Stimulated activated naive CD8-positive, alpha-beta T cell treated with anti-CD3 and anti-CD28 coated beads, Interleukin-15, Interleukin-2, amounts not matched to agents 100 ng/mL and 50 ng/mL, for 24 hours (primary cell): ENCODE results near the gene RNF213.

Experiments used
- H3K27ac Mint-ChIP-seq: one replicate; pipeline ENCODE4 v1.8.0; 2021; ENCODE audit warnings: mild to moderate bottlenecking, mixed read lengths
- H3K27me3 Mint-ChIP-seq: one replicate; pipeline ENCODE4 v1.8.0; 2021; ENCODE audit warnings: mixed read lengths
- H3K36me3 Mint-ChIP-seq: one replicate; pipeline ENCODE4 v1.8.0; 2021; ENCODE audit warnings: low read depth, mixed read lengths
- H3K4me1 Mint-ChIP-seq: one replicate; pipeline ENCODE4 v1.8.0; 2021; ENCODE audit warnings: low read depth, mixed read lengths
- H3K4me3 Mint-ChIP-seq: one replicate; pipeline ENCODE4 v1.8.0; 2021; ENCODE audit warnings: mild to moderate bottlenecking, mixed read lengths
- H3K9me3 Mint-ChIP-seq: one replicate; pipeline ENCODE4 v1.8.0; 2021; ENCODE audit warnings: mixed read lengths

Gene RNF213

DNA sequence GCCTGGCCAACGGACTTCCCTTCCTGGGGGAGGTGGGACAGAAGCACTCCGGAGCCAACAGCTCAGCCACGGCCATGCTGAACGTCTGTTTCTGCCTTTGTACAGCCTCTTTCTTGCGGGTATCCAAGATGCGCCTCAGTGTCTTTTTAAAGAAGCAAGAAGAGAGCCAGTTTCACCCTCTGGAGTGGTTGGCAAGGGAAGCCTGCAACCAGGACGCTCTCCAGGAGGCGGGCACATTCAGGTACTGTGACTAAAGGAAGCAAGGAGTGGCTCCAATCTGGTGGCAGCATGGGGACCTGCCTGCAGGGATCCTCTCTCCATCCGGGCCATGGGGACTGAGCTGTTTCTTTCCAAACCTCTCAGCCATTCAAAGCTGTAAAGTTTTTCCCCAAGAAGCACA, 93.7 kb downstream of the RNF213 start:
- H3K27me3 Mint-ChIP-seq = no peaks in the 10 kb centered on the region
- no peak overlapping the region for H3K4me3 Mint-ChIP-seq
- H3K36me3 Mint-ChIP-seq = peaks cover 76% of the 10 kb centered on the region
- H3K4me1 Mint-ChIP-seq = peaks cover 2% of the 10 kb centered on the region
- no peak overlapping the region for H3K27ac Mint-ChIP-seq
- no peaks in the 10 kb centered on the region for H3K9me3 Mint-ChIP-seq

GRCh38 chr17:80356231-80356856, 95.7 kb downstream of the RNF213 start:
- Mint-ChIP-seq H3K27ac (no peak overlapping the region), H3K36me3 (peaks cover 76% of the 10 kb centered on the region), H3K4me3 (no peak overlapping the region)

DNA sequence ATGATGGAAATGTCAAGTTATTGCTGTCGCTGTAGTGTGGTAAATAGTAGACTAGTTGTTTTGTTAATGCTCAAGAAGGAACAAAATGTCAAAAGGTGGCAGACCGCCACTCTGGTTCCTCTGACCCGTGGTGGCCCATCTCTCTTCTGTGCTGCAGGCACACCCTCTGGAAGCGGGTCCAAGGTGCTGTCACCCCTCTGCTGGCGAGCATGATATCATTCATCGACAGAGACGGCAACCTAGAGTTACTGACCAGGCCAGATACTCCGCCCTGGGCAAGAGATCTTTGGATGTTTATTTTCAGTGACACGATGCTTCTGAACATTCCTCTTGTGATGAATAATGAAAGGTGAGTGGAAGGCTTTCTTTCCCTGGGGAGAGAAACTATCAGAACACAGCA, 97.5 kb downstream of the RNF213 start:
- Mint-ChIP-seq H3K4me3 (no peak overlapping the region), H3K36me3 (peaks cover 76% of the 10 kb centered on the region), H3K27me3 (no peaks in the 10 kb centered on the region), H3K4me1 (no peaks in the 10 kb centered on the region), H3K27ac (no peak overlapping the region), H3K9me3 (no peaks in the 10 kb centered on the region)

More at GRCh38 chr17:80356231-80356856, 95.7 kb downstream of the RNF213 start:
- Mint-ChIP-seq H3K4me1 (no peaks in the 10 kb centered on the region), H3K9me3 (no peaks in the 10 kb centered on the region), H3K27me3 (no peaks in the 10 kb centered on the region)

DNA sequence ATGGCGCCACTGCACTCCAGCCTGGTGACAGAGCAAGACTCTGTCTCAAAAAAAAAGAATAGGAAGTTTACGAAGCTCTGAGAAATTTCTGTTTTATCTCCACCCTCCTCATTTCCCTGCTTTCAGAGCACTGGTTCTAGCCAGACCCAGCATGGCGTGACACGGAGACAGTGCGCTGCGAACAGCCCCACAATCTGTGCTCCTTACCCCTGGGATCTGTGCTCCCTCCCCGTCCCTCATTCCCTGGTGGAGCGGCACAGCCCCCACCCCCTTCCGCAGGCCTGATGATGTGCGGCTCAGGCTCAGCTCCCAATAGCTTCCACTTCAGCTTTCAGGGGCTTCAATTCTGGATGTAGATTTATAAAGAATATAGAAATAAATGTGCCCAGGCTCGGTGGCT, 98.2 kb downstream of the RNF213 start:
- Mint-ChIP-seq H3K27ac (no peak overlapping the region), H3K4me3 (no peak overlapping the region), H3K27me3 (no peaks in the 10 kb centered on the region), H3K9me3 (no peaks in the 10 kb centered on the region), H3K36me3 (peaks cover 80% of the 10 kb centered on the region), H3K4me1 (no peaks in the 10 kb centered on the region)

DNA sequence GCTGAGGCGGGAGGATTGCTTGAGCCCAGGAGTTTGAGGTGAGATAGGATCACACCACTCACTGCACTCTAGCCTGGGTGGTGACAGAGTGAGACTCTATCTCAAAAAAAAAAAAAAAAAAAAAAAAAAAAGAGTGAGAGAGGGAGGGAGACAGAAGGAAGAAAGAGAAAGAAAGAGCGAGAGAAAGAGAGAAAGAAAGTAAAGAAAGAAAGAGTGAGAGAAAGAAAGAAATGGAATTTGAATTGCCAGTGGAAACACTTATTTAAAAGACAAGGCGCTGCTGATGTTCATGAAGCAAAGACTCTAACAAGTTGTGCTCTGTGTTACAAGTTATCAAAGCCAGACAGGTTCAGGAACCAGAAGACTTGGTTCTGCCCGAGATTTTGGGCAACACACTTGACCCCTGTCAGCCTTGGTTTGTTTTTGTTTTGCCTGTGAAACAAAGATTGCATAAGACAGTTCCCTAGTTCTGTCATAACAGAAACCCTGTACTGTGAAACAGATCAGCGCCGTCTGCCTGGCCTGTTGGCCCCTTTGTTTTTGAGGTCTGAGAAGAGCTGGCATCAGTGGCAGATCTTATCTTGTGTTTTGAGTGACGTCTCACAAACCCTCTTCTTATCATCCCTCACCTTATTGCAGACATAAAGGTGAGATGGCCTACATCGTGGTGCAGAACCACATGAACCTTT, 98.9 kb downstream of the RNF213 start:
- Mint-ChIP-seq H3K4me1 (no peaks in the 10 kb centered on the region), H3K27ac (no peak overlapping the region), H3K4me3 (no peak overlapping the region), H3K27me3 (no peaks in the 10 kb centered on the region), H3K9me3 (no peaks in the 10 kb centered on the region), H3K36me3 (peaks cover 83% of the 10 kb centered on the region)

DNA sequence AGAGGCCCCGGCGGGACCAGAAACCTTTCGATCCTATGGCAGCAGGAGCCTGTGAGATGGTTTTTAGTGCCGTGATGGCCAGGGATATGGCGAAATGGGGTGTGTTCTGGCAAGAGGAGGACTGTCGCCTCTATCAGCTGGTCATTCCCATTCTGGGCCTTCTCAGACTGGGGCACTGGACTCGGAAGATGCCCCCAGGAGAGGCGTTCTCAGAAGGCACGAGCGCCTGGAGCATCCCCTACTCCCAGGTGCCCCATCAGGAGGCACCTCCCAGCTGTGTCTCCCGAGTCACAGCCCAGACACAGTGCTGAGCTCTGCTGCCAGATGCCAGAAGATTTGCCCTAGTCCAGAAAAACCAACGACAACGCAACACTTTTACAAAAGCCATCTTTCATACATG, 99.7 kb downstream of the RNF213 start:
- H3K27me3 Mint-ChIP-seq = no peaks in the 10 kb centered on the region
- peaks cover 80% of the 10 kb centered on the region for H3K36me3 Mint-ChIP-seq
- H3K27ac Mint-ChIP-seq = no peak overlapping the region
- H3K4me1 Mint-ChIP-seq = no peaks in the 10 kb centered on the region
- H3K9me3 Mint-ChIP-seq = no peaks in the 10 kb centered on the region
- no peak overlapping the region for H3K4me3 Mint-ChIP-seq

- no peaks in the 10 kb centered on the region for H3K4me1 Mint-ChIP-seq
- no peak overlapping the region for H3K27ac Mint-ChIP-seq
- no peaks in the 10 kb centered on the region for H3K27me3 Mint-ChIP-seq
- H3K36me3 Mint-ChIP-seq = peaks cover 75% of the 10 kb centered on the region
- no peaks in the 10 kb centered on the region for H3K9me3 Mint-ChIP-seq
- no peak overlapping the region for H3K4me3 Mint-ChIP-seq
These were observed 101.0 kb downstream of the RNF213 start for GRCh38 chr17:80361495-80362220.

GRCh38 chr17:80362428-80363119, 101.9 kb downstream of the RNF213 start:
- Mint-ChIP-seq H3K36me3 (peaks cover 78% of the 10 kb centered on the region), H3K27me3 (no peaks in the 10 kb centered on the region), H3K4me3 (no peak overlapping the region), H3K27ac (no peak overlapping the region), H3K4me1 (no peaks in the 10 kb centered on the region), H3K9me3 (no peaks in the 10 kb centered on the region)

DNA sequence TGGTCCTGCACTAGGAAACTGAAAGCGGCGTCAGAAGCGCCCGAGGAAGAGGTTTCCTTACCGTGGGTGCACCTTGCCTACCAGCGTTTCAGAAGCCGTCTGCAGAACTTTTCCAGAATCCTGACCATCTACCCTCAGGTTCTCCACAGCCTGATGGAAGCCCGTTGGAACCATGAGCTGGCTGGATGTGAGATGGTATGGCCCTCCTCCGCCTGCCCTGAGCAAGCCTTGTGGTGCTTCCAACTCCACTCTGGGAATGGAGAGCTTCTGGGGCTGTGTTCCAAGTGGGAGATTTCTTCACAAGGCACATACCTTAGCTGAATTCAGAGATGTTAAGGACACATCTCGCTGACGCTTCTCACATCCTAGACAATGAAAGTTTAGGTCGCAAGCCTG, 102.5 kb downstream of the RNF213 start:
- no peaks in the 10 kb centered on the region for H3K4me1 Mint-ChIP-seq
- peaks cover 79% of the 10 kb centered on the region for H3K36me3 Mint-ChIP-seq
- no peak overlapping the region for H3K27ac Mint-ChIP-seq
- no peak overlapping the region for H3K4me3 Mint-ChIP-seq
- H3K9me3 Mint-ChIP-seq = no peaks in the 10 kb centered on the region
- H3K27me3 Mint-ChIP-seq = no peaks in the 10 kb centered on the region

DNA sequence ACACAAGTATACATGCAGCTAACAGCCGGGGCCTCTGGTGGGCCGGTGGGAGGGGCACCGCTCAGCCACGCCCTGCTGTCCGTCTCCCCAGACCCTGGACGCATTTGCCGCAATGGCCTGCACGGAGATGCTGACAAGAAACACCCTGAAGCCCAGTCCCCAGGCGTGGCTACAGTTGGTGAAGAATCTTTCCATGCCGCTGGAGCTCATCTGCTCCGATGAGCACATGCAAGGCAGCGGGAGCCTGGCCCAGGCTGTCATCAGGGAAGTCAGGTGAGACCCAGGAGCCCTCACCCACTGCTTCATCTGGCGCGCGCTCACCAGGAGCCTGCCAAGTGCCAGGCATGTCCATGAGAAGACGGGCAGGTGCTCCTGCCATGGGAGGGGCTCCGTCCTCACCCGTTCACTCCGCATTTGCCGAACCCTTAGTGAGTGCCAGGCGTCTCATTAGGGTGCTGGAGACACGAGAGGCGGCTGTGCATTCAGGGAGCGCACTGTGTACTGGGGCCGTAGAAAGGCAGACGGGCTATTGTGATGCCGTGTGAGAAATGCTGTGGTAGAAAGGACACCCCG, 103.0 kb downstream of the RNF213 start:
- H3K27ac Mint-ChIP-seq = no peak overlapping the region

GRCh38 chr17:80364091-80364691, 103.5 kb downstream of the RNF213 start:
- Mint-ChIP-seq H3K36me3 (peaks cover 77% of the 10 kb centered on the region), H3K27ac (no peak overlapping the region), H3K4me1 (no peaks in the 10 kb centered on the region), H3K9me3 (no peaks in the 10 kb centered on the region), H3K4me3 (no peak overlapping the region), H3K27me3 (no peaks in the 10 kb centered on the region)

More for the DNA sequence above, 103.0 kb downstream of the RNF213 start:
- Mint-ChIP-seq H3K36me3 (peaks cover 78% of the 10 kb centered on the region), H3K4me1 (no peaks in the 10 kb centered on the region), H3K4me3 (no peak overlapping the region), H3K27me3 (no peaks in the 10 kb centered on the region), H3K9me3 (no peaks in the 10 kb centered on the region)

DNA sequence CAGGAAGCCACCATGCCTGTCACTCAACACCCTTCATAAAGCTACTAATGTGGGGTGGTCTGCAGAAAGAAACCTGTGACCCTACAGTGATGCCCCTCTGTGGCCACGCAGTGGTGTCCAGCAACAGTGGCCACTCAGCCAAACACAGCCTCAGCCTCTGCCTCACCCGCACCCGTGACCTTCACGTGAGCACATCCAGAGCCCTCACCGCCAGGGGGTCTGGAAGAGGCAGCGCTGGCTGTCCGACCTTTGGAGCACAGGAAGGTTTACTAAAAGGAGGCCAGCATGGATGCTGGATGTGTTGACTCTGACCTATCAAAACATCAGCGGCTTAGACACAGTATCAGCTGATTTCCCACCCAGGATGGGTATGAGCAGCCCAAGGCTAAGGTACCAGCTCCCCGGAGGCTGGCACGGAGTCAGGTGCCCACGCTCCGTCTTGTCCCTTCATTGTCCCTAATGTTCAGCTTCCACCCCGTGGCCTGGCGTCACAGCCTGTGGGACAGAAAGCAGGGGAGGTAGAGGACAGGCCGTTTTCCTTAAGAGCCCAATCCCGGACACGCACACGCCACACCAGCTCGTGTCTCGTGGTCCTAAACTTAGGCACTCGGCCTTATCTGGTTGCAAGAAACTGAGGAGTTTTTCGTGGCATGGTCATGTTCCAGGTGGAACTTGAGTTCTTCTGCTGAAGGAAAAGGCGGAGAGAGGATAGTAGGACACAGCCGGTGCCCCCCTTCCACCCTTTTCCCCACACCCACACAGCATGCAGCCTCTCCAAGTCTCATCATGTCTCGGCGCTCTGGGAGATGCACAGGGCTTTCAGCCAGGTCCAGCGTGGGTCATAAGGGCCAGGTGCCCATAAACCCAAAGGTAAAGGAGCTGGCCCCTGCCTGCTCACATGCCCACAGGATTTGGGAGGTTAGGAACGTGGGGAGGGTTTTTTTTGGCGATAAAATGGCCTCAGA, 104.6 kb downstream of the RNF213 start:
- no peak overlapping the region for H3K27ac Mint-ChIP-seq
- no peaks in the 10 kb centered on the region for H3K9me3 Mint-ChIP-seq
- H3K27me3 Mint-ChIP-seq = no peaks in the 10 kb centered on the region
- no peak overlapping the region for H3K4me3 Mint-ChIP-seq
- H3K36me3 Mint-ChIP-seq = peaks cover 76% of the 10 kb centered on the region
- no peaks in the 10 kb centered on the region for H3K4me1 Mint-ChIP-seq

DNA sequence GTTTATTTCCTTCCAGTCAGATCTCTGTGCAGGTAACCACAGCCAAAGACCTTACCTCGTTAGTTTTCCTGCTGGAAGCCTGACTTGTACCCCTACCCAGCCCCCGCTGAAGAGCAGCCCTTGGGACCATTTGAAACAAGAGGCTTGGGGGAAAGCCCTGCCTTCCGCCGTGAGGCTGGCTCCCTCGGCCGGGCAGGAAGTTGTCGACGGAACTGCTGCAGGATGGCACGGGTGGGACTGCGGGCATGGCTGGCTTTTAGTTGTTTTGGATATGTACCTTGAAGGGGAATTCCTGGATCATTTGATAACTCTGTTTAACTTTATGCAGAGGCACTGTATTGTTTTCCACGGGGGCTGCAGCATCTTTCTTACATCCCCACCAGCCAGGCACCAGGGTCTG, 105.3 kb downstream of the RNF213 start:
- Mint-ChIP-seq H3K4me1 (no peaks in the 10 kb centered on the region), H3K36me3 (peaks cover 76% of the 10 kb centered on the region), H3K4me3 (no peak overlapping the region), H3K27me3 (no peaks in the 10 kb centered on the region), H3K9me3 (no peaks in the 10 kb centered on the region), H3K27ac (no peak overlapping the region)
